Transverse colon (tissue), 4 donors: ENCODE results near the gene IL22RA1.

Experiments
- CTCF ChIP-seq, 5 experiments: fragments of 200-600 bp in 3 of 5; fragments of 450-650 bp in 2 of 5; sonication (generic) in 3 of 5; IDR thresholded peaks; 1 replicate in 2 of 5; 2 replicates in 3 of 5; pipeline ENCODE4 v1.5.1; 2016 to 2017; ENCODE audit warnings: antibody characterized with exemption in 5 of 5, inconsistent platforms in 3 of 5, mild to moderate bottlenecking in 2 of 5, moderate library complexity in 1 of 5
- EP300 ChIP-seq: sonication (generic); formaldehyde crosslinking; IDR thresholded peaks from one replicate; pipeline ENCODE4 v1.6.1; 2017; ENCODE audit warnings: antibody characterized with exemption, low read depth
- POLR2A ChIP-seq: fragments of 450-650 bp; IDR thresholded peaks from one replicate; pipeline ENCODE4 v1.6.1; 2016; ENCODE audit warnings: antibody characterized with exemption, mild to moderate bottlenecking, moderate library complexity
- POLR2AphosphoS5 ChIP-seq, 3 donors: sonication (generic); formaldehyde crosslinking; IDR thresholded peaks; one replicate each; pipeline ENCODE4 v1.6.1; 2016; ENCODE audit warnings: antibody characterized with exemption in 3 of 3

DNA sequence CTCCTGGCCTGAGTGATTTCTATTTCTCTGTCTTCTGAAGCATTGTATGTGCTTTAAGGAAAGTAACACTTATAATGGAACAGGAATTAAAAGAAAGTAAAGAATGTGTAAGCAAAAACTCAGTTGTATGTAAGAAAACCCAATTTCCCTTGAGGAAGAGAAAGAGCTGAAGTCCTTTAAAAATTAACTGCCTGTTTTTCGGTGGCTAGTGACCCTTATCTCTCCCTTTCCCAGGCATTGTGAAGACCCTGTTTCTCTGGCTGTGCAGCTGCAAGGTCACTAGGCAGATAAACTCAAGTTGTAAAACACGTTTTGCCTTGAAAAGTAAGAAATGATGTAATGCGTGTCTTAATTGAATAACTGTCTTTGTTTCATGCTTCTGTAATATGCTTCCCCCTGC, 39.5 kb downstream of the IL22RA1 start:
- TF ChIP-seq CTCF (IDR thresholded peaks at IDR 0.05) (no peak), POLR2AphosphoS5 (IDR thresholded peaks at IDR 0.05) (no peak), POLR2A (no peak), EP300 (no peak)
